Measurements from ENCODE around the gene SATB2.

The SATB2 gene

GRCh38 chr2:199409759-199410529, 47.8 kb downstream of the SATB2 start:
- no peak for DNase-seq (ENCODE audit: extremely low read depth in 1 of 2, low read depth in 1 of 2)

DNA sequence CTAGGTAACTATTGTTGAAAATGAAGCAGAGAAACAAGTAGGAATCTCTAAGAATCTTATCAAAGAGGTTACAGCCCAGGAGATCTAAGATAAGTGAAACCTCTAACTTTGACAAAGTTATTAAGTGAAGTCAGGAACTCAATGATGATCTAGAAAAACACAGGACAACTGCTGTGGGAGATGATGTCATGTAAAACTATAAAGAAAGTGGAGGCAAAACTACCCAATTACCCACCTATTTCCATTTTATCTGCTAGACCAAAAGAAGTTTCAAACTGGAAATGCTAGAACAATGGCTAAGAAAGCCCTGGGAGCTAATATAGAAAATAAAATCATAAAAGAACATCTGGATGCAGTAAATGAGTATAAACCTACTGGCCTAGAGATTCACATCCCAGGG, 50.3 kb downstream of the SATB2 start:
- DNase-seq (ENCODE audit: extremely low read depth in 1 of 2, low read depth in 1 of 2), result no peak

DNA sequence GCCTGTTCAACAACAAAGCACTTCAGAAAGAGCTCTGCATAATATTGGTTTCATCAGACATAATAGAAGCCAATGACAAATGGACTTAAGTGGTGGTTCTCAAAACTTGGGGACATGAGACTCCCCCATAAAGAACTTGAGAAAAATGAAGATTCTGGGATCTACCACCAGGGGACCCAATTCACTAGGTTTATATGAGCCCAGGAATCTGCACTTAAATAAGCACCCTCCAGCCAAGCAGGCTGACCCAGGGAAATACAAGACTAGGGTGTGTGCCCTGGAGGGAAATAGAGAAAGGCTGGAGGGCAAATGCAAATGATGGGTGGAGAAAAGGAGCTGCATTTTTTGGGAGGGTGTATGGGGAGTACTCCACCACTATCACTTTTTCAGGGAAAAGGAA, 52.5 kb downstream of the SATB2 start:
- no peak for DNase-seq (ENCODE audit: extremely low read depth in 1 of 2, low read depth in 1 of 2)

DNA sequence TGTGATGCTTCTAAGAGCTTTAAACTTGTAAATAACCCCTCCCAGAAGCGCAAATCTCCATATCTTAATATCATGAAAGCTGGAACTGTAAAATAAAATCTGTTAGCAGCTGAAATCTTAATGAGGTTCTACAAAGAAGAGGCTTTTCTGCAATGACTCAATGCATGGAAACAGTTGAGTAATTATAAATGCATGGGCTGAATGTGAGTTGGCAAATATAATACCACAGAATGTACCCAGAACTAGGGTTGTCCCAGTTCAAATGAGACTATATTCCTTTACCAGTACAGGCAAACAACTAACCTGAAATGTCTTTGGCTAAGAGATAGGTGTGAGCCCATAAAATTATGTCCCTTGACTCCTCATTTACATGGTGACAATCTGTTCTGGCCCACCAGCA, 52.9 kb downstream of the SATB2 start:
- no peak for DNase-seq (ENCODE audit: extremely low read depth in 1 of 2, low read depth in 1 of 2)

- DNase-seq (ENCODE audit: extremely low read depth in 1 of 2, low read depth in 1 of 2), result no peak
These were observed 62.4 kb downstream of the SATB2 start for GRCh38 chr2:199395311-199395710.

DNA sequence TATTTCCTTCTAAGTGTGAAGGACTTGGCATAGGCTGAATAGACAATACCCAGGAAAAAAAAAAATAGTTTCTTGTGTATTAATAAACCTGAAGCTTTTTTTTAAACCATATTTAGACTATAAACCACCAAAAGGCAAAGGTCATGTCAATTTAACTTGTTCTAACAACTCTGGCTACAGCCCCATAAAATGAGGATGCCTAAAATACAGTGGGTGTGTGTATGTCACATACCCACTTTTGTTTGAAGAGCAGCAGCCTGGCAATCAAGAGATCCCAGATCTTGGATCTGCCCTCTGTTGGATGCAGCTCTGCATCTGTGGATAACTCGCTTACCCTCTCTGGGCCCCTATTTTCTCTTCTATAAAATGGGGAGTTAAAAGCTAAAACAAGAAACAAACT, 65.4 kb downstream of the SATB2 start:
- DNase-seq (ENCODE audit: extremely low read depth in 1 of 2, low read depth in 1 of 2), result no peak

- DNase-seq (ENCODE audit: extremely low read depth in 1 of 2, low read depth in 1 of 2), result no peak
These were observed 68.9 kb downstream of the SATB2 start for GRCh38 chr2:199388728-199389268.

- DNase-seq (ENCODE audit: extremely low read depth in 1 of 2, low read depth in 1 of 2), result no peak
These were observed 73.7 kb downstream of the SATB2 start for GRCh38 chr2:199384043-199384442.

- DNase-seq (ENCODE audit: extremely low read depth in 1 of 2, low read depth in 1 of 2), result no peak
These were observed 74.7 kb downstream of the SATB2 start for GRCh38 chr2:199383021-199383420.

DNA sequence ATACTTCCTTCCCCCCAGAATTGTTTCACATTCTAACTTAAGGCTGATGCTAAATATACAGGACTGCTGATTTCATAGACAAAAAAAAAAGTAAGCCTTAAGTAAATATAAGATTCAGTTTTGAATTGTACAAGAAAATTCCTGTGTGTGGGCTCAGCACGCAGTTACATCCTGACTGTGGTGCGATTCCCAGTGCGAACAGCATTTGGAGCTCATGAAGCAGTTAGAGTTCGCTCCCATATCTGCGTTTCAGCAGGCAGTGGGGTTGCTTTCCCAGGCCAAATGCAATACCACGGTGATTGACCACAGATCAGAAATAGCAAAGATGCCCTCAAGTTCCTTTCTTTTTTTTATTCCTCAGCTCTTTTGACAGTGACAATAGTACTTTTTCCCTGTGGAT, 75.6 kb downstream of the SATB2 start:
- no peak for DNase-seq (ENCODE audit: extremely low read depth in 1 of 2, low read depth in 1 of 2)

DNA sequence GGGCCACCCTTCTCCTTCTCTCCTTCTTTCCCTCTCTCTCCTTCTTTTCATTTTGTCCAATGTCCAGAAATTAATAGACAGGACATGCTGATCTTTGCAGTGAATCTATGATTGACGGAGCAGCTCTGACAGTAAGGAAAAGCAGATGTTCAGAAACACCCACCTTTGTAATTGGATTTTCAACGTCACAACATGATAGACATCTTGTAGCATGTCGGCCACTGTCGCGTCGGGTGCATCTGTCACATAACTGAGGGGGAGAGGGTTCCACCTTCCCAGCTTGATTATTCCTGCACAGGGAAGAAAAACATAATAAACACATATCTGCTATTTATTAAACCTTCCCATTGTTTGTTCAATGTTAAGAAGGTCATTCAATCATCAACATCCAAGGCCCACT, 76.2 kb downstream of the SATB2 start:
- no peak for DNase-seq (ENCODE audit: extremely low read depth in 1 of 2, low read depth in 1 of 2)

DNA sequence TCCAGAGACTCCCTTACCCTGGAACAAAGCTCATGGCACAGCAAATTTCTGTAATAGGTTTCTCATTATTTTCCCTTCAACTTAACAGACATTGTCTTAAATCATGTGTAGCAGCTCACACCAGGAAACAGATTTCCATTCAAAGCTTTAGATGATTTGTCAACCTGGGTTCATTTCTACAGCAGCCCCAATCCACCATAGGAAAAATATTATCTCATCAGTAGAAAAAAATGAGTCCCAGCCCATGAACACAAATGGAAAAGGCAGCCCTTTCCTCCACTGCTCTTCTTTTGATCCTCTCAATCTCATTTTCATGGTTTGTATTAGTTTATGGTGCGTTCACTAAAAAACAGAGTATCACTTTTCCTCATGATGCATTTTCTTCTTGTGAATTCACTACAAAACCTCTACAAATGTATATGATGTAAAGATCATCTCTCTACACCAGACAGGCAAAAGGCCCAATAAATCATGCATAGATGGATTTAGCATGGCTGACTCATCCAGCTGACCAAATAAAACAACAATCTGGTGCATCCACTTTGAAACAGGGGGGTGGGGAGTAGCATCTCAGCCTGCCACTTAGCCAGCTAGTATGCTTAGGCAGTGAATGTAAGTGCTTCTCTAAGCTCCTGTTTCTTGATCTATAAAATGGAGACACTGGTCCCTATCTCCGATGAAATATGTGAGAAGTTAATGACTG, 78.6 kb downstream of the SATB2 start:
- DNase-seq (ENCODE audit: extremely low read depth in 1 of 2, low read depth in 1 of 2), result no peak

DNA sequence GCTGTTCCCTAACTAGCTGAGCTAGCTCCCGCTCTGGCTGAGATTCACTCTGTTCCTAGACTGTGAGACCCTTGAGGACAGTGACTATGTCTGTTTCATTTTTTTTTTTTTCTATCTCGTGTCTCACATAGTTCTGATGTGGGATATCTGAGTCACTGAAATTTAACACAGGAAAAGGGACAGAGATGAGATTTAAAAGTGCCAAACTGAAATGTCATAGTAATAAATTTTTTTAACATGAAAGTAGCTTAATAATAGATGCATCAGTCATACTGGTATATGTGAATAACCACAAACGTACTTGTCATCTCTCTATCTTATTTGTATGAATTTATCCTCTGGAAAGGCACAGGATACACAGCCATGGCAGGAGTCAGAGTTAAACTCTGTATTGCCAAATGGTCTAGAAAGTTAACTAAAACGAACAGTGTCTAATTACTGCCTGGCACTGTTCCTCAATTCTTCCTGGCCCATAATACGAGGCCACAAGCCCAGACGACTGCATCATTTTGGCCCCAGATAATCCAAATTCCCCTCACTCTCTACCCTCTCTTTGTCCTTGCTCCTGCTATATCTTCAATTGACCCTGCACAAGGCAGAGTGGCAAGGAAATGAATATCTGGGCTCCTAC, 87.5 kb downstream of the SATB2 start:
- DNase-seq (ENCODE audit: extremely low read depth in 1 of 2, low read depth in 1 of 2), result no peak

DNA sequence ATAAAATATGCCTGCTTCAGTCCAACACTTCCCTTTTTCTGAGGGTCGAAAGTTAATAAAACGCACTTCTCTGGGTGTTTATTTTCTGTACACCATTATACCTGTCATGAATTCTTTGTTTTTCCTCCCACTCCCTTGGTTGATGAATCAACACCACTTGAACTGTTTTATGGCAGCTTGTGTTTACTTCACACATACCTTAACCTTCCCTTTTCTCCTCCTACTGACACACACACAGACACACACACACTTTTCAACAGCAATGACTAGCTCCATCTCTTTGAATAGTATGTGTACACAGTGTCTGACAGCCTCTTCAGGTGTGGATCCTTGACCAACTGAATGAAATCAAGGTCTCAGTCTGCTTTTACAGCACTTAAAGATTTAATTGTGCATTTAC, 91.3 kb downstream of the SATB2 start:
- no peak for DNase-seq (ENCODE audit: extremely low read depth in 1 of 2, low read depth in 1 of 2)

DNA sequence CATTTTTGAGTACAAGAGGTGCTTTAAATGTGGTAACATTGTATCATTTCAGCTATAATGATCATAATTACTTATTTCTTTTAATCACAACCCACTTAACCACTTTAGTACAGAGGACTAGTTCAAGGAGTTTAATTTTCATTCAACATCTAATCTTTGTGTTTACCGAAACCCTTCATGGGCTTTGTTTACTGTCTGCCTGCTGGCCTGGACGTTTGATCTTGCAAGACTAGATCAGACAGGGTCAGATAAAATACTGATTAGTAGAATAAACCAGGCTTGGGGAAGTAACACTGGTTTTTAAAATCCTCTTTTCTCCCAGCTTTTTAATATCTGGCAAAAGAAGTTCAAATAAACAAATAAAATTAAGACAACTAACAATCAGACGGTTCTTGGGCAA, 93.6 kb downstream of the SATB2 start:
- no peak for DNase-seq (ENCODE audit: extremely low read depth in 1 of 2, low read depth in 1 of 2)

DNA sequence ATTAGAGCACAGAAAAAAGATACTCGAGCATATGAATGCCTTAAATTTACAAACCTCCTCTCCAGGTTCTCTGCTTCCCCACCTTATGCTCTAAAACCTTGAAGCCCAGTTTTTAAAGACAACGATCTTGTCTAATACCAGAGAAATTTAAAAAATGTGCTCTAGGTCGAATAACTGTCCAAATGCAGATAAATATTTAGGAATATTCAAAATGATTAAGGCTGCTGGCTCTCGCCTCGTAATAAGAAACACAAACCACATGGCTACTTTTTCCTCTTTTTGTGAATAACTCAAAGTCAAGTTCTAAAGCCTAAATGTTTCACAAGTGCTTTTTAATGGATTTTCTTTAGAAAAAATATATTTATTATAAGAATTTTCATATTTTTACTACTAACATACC, 101.3 kb downstream of the SATB2 start:
- no peak for DNase-seq (ENCODE audit: extremely low read depth in 1 of 2, low read depth in 1 of 2)

DNA sequence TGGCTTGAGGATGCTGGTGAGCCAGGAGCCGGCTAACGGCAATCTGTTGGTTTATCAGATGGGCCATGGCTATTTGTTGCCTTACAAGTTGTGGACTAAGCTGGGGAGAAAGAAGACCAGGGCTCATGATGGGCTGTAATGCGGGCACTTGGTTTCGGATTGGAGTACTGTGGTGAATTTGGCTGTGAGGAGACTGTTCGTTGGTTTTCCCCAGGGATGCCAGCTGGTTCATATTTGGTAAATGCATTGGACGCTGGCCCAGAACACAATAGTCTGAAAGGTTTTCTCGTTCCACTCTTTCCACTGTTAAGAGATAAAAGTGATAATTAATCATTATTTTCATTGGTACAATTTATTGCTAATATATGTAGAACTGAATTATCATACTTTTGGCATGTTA, 108.9 kb downstream of the SATB2 start:
- DNase-seq (ENCODE audit: extremely low read depth in 1 of 2, low read depth in 1 of 2), result no peak

- DNase-seq (ENCODE audit: extremely low read depth in 1 of 2, low read depth in 1 of 2), result no peak
These were observed 113.7 kb downstream of the SATB2 start for GRCh38 chr2:199344012-199344411.

GRCh38 chr2:199342334-199342733, 115.4 kb downstream of the SATB2 start:
- DNase-seq (ENCODE audit: extremely low read depth in 1 of 2, low read depth in 1 of 2), result no peak

DNA sequence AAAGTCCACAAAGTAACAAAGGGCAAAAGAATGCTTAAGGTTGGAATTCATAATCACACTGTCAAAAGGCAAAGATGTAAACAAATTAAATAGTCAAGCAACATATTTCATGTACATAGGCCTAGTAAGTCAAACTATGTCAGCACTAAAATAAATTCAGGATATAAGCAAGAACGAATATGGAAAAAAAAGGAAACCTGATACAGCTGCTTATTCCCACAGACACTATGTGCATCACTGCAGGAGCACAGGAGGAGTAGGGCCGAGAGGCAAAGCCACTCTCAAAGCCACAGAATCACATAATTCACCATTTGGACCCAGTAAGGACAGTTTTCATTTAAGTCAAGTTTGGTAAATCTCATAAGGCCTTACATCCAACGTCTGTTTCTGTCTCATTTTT, 116.6 kb downstream of the SATB2 start:
- DNase-seq (ENCODE audit: extremely low read depth in 1 of 2, low read depth in 1 of 2), result no peak

- DNase-seq (ENCODE audit: extremely low read depth in 1 of 2, low read depth in 1 of 2), result no peak
These were observed 117.7 kb downstream of the SATB2 start for GRCh38 chr2:199339891-199340605.

All from stimulated activated CD8-positive, alpha-beta memory T cell treated with anti-CD3 and anti-CD28 coated beads, Interleukin-7, amount 100 ng/mL, for 48 hours (primary cell).